ENCODE measurements around the gene PCDHGC3.

PCDHGC3 gene

GRCh38 chr5:141507387-141508091 is 31.8 kb downstream of the PCDHGC3 start:
- no peaks in the 10 kb centered on the region for H3K27me3 ChIP-seq (ENCODE audit: insufficient read depth, poor library complexity, severe bottlenecking)
- TF ChIP-seq REST (IDR thresholded peaks at IDR 0.05; ENCODE audit: insufficient replicate concordance, low read depth) = no peak
- no peak for TF ChIP-seq CTCF (IDR thresholded peaks at IDR 0.05; ENCODE audit: insufficient read depth, low read length)
- no peak for TF ChIP-seq POLR2AphosphoS5 (IDR thresholded peaks at IDR 0.05; ENCODE audit: low read depth)
- no peak for TF ChIP-seq SPI1 (IDR thresholded peaks at IDR 0.05; ENCODE audit: borderline replicate concordance, low read depth)
- TF ChIP-seq GABPA (IDR thresholded peaks at IDR 0.05; ENCODE audit: low read depth) = no peak
- no peak overlapping the region for H3K27ac ChIP-seq (replicated peaks)
- H3K4me3 ChIP-seq (replicated peaks; ENCODE audit: insufficient read depth, low read length) = no peak overlapping the region
- DNase-seq (ENCODE audit: low read depth in 1 of 2, low spot score in 1 of 2) = peak in 1 of 2 experiments; percentile 6

GRCh38 chr5:141508440-141508797 is 32.7 kb downstream of the PCDHGC3 start:
- DNase-seq (ENCODE audit: low read depth in 1 of 2, low spot score in 1 of 2) = no peak
- no peaks in the 10 kb centered on the region for H3K27me3 ChIP-seq (ENCODE audit: insufficient read depth, poor library complexity, severe bottlenecking)
- H3K4me3 ChIP-seq (replicated peaks; ENCODE audit: insufficient read depth, low read length) = no peak overlapping the region
- H3K27ac ChIP-seq (replicated peaks) = no peak overlapping the region
- TF ChIP-seq SPI1 (IDR thresholded peaks at IDR 0.05; ENCODE audit: borderline replicate concordance, low read depth) (no peak), POLR2AphosphoS5 (IDR thresholded peaks at IDR 0.05; ENCODE audit: low read depth) (no peak), REST (IDR thresholded peaks at IDR 0.05; ENCODE audit: insufficient replicate concordance, low read depth) (no peak), GABPA (IDR thresholded peaks at IDR 0.05; ENCODE audit: low read depth) (no peak), CTCF (IDR thresholded peaks at IDR 0.05; ENCODE audit: insufficient read depth, low read length) (no peak)

- Histone ChIP-seq H3K27me3 (ENCODE audit: insufficient read depth, poor library complexity, severe bottlenecking) (no peaks in the 10 kb centered on the region), H3K27ac (replicated peaks) (no peak overlapping the region), H3K4me3 (replicated peaks; ENCODE audit: insufficient read depth, low read length) (no peak overlapping the region)
- TF ChIP-seq REST (IDR thresholded peaks at IDR 0.05; ENCODE audit: insufficient replicate concordance, low read depth) = no peak
- no peak for DNase-seq (ENCODE audit: low read depth in 1 of 2, low spot score in 1 of 2)
Measured at GRCh38 chr5:141508798-141509611, 33.2 kb downstream of the PCDHGC3 start.

All from HL-60 (cell line).